GM18858 (cell line): ENCODE measurements around the gene NLRP6.

Source experiments
- ATAC-seq: cut with Tn5 transposase; IDR thresholded peaks from one replicate; pipeline ENCODE4 v1.9.1; 2021; ENCODE audit not compliant: unreplicated experiment

The NLRP6 gene

GRCh38 chr11:292211-293121 lies 14.3 kb downstream of the NLRP6 start:
- no peak for ATAC-seq

- ATAC-seq = no peak
These were observed 15.2 kb downstream of the NLRP6 start for GRCh38 chr11:293271-293851.

GRCh38 chr11:293852-294661 lies 15.8 kb downstream of the NLRP6 start:
- ATAC-seq = no peak

GRCh38 chr11:294780-295179 lies 16.6 kb downstream of the NLRP6 start:
- no peak for ATAC-seq

GRCh38 chr11:295351-296170 lies 17.4 kb downstream of the NLRP6 start:
- no peak for ATAC-seq

- no peak for ATAC-seq
These were observed 18.2 kb downstream of the NLRP6 start for GRCh38 chr11:296171-297050.

GRCh38 chr11:297051-297585 lies 18.9 kb downstream of the NLRP6 start:
- ATAC-seq = no peak

- ATAC-seq = no peak
These were observed 19.6 kb downstream of the NLRP6 start for GRCh38 chr11:297586-298405.

- ATAC-seq = no peak
These were observed 20.3 kb downstream of the NLRP6 start for GRCh38 chr11:298406-299065.

- no peak for ATAC-seq
These were observed 21.1 kb downstream of the NLRP6 start, which contains the start of gene IFITM5 for GRCh38 chr11:299081-299891. Gene IFITM5, minus strand, starts transcription at chr11:299526. Its CDS starts 36 bp downstream, at chr11:299490.

- no peak for ATAC-seq
These were observed 21.9 kb downstream of the NLRP6 start for GRCh38 chr11:299951-300735.

- ATAC-seq = no peak
These were observed 25.2 kb downstream of the NLRP6 start for GRCh38 chr11:303363-303762.

GRCh38 chr11:304061-304506 lies 25.9 kb downstream of the NLRP6 start:
- no peak for ATAC-seq

GRCh38 chr11:304915-305843 lies 27.0 kb downstream of the NLRP6 start:
- ATAC-seq = no peak

GRCh38 chr11:305844-306211 lies 27.6 kb downstream of the NLRP6 start:
- ATAC-seq = no peak
